HG02870 (cell line): ENCODE measurements around the gene ACOT4.
A peak's percentile ranks its signal among the peaks of the same experiment; 100 is the strongest.
"Not testable (repeated sequence)": the region's sequence is repeated elsewhere in the genome, so short reads cannot be mapped to it uniquely, and the experiment has no call there.

ENCODE experiments used
- ATAC-seq: cut with Tn5 transposase; IDR thresholded peaks from one replicate; pipeline ENCODE4 v1.9.1; 2021; ENCODE audit warnings: mild to moderate bottlenecking, moderate library complexity; ENCODE audit not compliant: unreplicated experiment

The ACOT4 gene

GRCh38 chr14:73577214-73577613 lies 14.5 kb upstream of the ACOT4 start:
- not testable (repeated sequence) for ATAC-seq

- not testable (repeated sequence) for ATAC-seq
Measured at GRCh38 chr14:73582102-73582979, 9.3 kb upstream of the ACOT4 start.

GRCh38 chr14:73588695-73589094 lies 3.0 kb upstream of the ACOT4 start:
- no peak for ATAC-seq

GRCh38 chr14:73589116-73589515 lies 2.6 kb upstream of the ACOT4 start:
- no peak for ATAC-seq

GRCh38 chr14:73590673-73591004 lies 1.0 kb upstream of the ACOT4 start:
- not testable (repeated sequence) for ATAC-seq

GRCh38 chr14:73594491-73594890 lies 2.8 kb downstream of the ACOT4 start:
- ATAC-seq, result no peak

- no peak for ATAC-seq
Measured at GRCh38 chr14:73599499-73599898, 7.8 kb downstream of the ACOT4 start.

GRCh38 chr14:73602994-73603393 lies 11.3 kb downstream of the ACOT4 start:
- ATAC-seq, result no peak

GRCh38 chr14:73606271-73606670 lies 14.6 kb downstream of the ACOT4 start:
- no peak for ATAC-seq

- ATAC-seq, result no peak
Measured at GRCh38 chr14:73607241-73607640, 15.6 kb downstream of the ACOT4 start.

- ATAC-seq, result no peak
Measured at GRCh38 chr14:73610687-73611086, 19.0 kb downstream of the ACOT4 start.

GRCh38 chr14:73612339-73613045 lies 20.8 kb downstream of the ACOT4 start, which contains the start of gene ACOT6:
ACOT6 (plus strand) TSS chr14:73612517; CDS start chr14:73612572, 55 bp downstream.
- peak; percentile 83 for ATAC-seq

- peak; percentile 9 for ATAC-seq
Measured at GRCh38 chr14:73613046-73613383, 21.3 kb downstream of the ACOT4 start.

GRCh38 chr14:73613419-73613963 lies 21.8 kb downstream of the ACOT4 start:
- ATAC-seq, result no peak

GRCh38 chr14:73616831-73617230 lies 25.2 kb downstream of the ACOT4 start:
- ATAC-seq, result no peak

GRCh38 chr14:73619524-73619923 lies 27.9 kb downstream of the ACOT4 start:
- ATAC-seq, result no peak

- no peak for ATAC-seq
Measured at GRCh38 chr14:73620268-73620667, 28.6 kb downstream of the ACOT4 start.

- no peak for ATAC-seq
Measured at GRCh38 chr14:73623504-73624054, 31.9 kb downstream of the ACOT4 start.

- ATAC-seq, result no peak
Measured at GRCh38 chr14:73625706-73626105, 34.0 kb downstream of the ACOT4 start.

GRCh38 chr14:73627151-73627558 lies 35.5 kb downstream of the ACOT4 start:
- ATAC-seq, result no peak

GRCh38 chr14:73630009-73630780 lies 38.5 kb downstream of the ACOT4 start:
- ATAC-seq, result no peak
